Measurements from ENCODE around the gene WDFY3. TPM values are rescaled to one million over a fixed set of nuclear protein-coding genes. Genes with fewer than 3 reads are reported as not detected.

WDFY3 gene
- total RNA-seq, 1 donor from 2014 or later, result 55.8 TPM

- Histone ChIP-seq H3K9me3 (ENCODE audit: low read depth) (no peaks in the 10 kb centered on the region), H3K79me2 (ENCODE audit: low read depth) (peaks cover 44% of the 10 kb centered on the region), H3F3A (ENCODE audit: low read depth) (no peaks in the 10 kb centered on the region), H3K36me3 (peaks cover 5% of the 10 kb centered on the region), H2AFZ (replicated peaks) (no peak overlapping the region), H3K27me3 (no peaks in the 10 kb centered on the region), H3K4me2 (no peak overlapping the region), H3K27ac (no peak overlapping the region), H3K4me1 (peaks cover 15% of the 10 kb centered on the region), H3K9ac (no peak overlapping the region), H3K4me3 (no peak overlapping the region), H4K20me1 (ENCODE audit: low read depth) (peaks cover 12% of the 10 kb centered on the region)
- Mint-ChIP-seq H3K27ac (no peak overlapping the region), H3K27me3 (ENCODE audit: insufficient read depth, low read depth) (no peaks in the 10 kb centered on the region), H3K36me3 (peaks cover 23% of the 10 kb centered on the region), H3K4me1 (peaks cover 18% of the 10 kb centered on the region), H3K9me3 (no peaks in the 10 kb centered on the region), H3K4me3 (no peak overlapping the region)
- no peak for DNase-seq (ENCODE audit: low spot score)
- TF ChIP-seq, protein P1, sequence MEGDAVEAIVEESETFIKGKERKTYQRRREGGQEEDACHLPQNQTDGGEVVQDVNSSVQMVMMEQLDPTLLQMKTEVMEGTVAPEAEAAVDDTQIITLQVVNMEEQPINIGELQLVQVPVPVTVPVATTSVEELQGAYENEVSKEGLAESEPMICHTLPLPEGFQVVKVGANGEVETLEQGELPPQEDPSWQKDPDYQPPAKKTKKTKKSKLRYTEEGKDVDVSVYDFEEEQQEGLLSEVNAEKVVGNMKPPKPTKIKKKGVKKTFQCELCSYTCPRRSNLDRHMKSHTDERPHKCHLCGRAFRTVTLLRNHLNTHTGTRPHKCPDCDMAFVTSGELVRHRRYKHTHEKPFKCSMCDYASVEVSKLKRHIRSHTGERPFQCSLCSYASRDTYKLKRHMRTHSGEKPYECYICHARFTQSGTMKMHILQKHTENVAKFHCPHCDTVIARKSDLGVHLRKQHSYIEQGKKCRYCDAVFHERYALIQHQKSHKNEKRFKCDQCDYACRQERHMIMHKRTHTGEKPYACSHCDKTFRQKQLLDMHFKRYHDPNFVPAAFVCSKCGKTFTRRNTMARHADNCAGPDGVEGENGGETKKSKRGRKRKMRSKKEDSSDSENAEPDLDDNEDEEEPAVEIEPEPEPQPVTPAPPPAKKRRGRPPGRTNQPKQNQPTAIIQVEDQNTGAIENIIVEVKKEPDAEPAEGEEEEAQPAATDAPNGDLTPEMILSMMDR (IDR thresholded peaks at IDR 0.05), result no peak
- no peak for TF ChIP-seq EZH2phosphoT487 (IDR thresholded peaks at IDR 0.05)
- TF ChIP-seq EZH2 (IDR thresholded peaks at IDR 0.05), result no peak
Observed at GRCh38 chr4:84901173-84901572, 65.3 kb downstream of the WDFY3 start.

GRCh38 chr4:84899616-84900015 is 66.9 kb downstream of the WDFY3 start:
- Histone ChIP-seq H2AFZ (replicated peaks) (no peak overlapping the region), H4K20me1 (ENCODE audit: low read depth) (peaks cover 12% of the 10 kb centered on the region), H3K4me1 (peaks cover 15% of the 10 kb centered on the region), H3K4me2 (no peak overlapping the region), H3K9ac (no peak overlapping the region), H3K27me3 (no peaks in the 10 kb centered on the region), H3K4me3 (no peak overlapping the region), H3K36me3 (peaks cover 5% of the 10 kb centered on the region), H3K9me3 (ENCODE audit: low read depth) (no peaks in the 10 kb centered on the region), H3K27ac (no peak overlapping the region), H3F3A (ENCODE audit: low read depth) (no peaks in the 10 kb centered on the region), H3K79me2 (ENCODE audit: low read depth) (peaks cover 42% of the 10 kb centered on the region)
- no peak overlapping the region for H3K27ac Mint-ChIP-seq
- H3K9me3 Mint-ChIP-seq, result no peaks in the 10 kb centered on the region
- peaks cover 18% of the 10 kb centered on the region for H3K4me1 Mint-ChIP-seq
- DNase-seq (ENCODE audit: low spot score), result no peak
- H3K36me3 Mint-ChIP-seq, result peaks cover 22% of the 10 kb centered on the region
- no peaks in the 10 kb centered on the region for H3K27me3 Mint-ChIP-seq (ENCODE audit: insufficient read depth, low read depth)
- TF ChIP-seq, protein P1 (IDR thresholded peaks at IDR 0.05), result no peak
- TF ChIP-seq EZH2phosphoT487 (IDR thresholded peaks at IDR 0.05) (no peak), EZH2 (IDR thresholded peaks at IDR 0.05) (no peak)
- no peak overlapping the region for H3K4me3 Mint-ChIP-seq

DNA sequence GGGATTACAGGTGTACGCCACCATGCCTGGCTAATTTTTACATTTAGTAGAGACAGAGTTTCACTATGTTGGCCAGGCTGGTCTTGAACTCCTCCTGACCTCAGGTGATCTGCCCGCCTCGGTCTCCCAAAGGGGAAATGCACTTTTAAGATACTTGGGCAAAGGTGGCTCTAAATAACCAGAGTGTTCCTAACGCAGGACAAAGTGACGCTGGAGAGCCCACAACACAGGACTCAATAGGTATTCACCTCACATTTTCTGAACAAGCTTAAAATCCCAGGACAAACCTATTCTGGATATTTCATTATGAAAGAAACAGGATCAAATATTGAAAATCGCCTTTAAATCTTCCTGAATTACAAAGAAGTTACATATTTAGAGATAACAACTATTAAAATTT is 69.0 kb downstream of the WDFY3 start:
- Histone ChIP-seq H3K36me3 (peaks cover 5% of the 10 kb centered on the region), H3K4me2 (no peak overlapping the region), H3K27ac (no peak overlapping the region), H3K4me1 (peaks cover 26% of the 10 kb centered on the region), H2AFZ (replicated peaks) (no peak overlapping the region), H3K4me3 (no peak overlapping the region), H4K20me1 (ENCODE audit: low read depth) (peaks cover 4% of the 10 kb centered on the region), H3K9ac (no peak overlapping the region), H3K27me3 (no peaks in the 10 kb centered on the region), H3K9me3 (ENCODE audit: low read depth) (no peaks in the 10 kb centered on the region), H3K79me2 (ENCODE audit: low read depth) (peaks cover 34% of the 10 kb centered on the region), H3F3A (ENCODE audit: low read depth) (peaks cover 10% of the 10 kb centered on the region)
- peaks cover 22% of the 10 kb centered on the region for H3K36me3 Mint-ChIP-seq
- H3K4me3 Mint-ChIP-seq, result no peak overlapping the region
- no peak overlapping the region for H3K27ac Mint-ChIP-seq
- H3K4me1 Mint-ChIP-seq, result peaks cover 16% of the 10 kb centered on the region
- no peak for DNase-seq (ENCODE audit: low spot score)
- no peaks in the 10 kb centered on the region for H3K9me3 Mint-ChIP-seq
- no peaks in the 10 kb centered on the region for H3K27me3 Mint-ChIP-seq (ENCODE audit: insufficient read depth, low read depth)
- TF ChIP-seq EZH2 (IDR thresholded peaks at IDR 0.05), result no peak
- TF ChIP-seq, protein P1 (IDR thresholded peaks at IDR 0.05), result no peak
- no peak for TF ChIP-seq EZH2phosphoT487 (IDR thresholded peaks at IDR 0.05)
